ENCODE measurements around the gene WNT10A. TPM values are rescaled to one million over a fixed set of nuclear protein-coding genes. Genes with fewer than 3 reads are reported as not detected.

The WNT10A gene
- total and polyA plus RNA-seq, 10 of the 15 experiments (the other 5 are each of a cell fraction or from before 2014, with no cell fraction given), result 0.61 to 45.0 (median 6.9) TPM

DNA sequence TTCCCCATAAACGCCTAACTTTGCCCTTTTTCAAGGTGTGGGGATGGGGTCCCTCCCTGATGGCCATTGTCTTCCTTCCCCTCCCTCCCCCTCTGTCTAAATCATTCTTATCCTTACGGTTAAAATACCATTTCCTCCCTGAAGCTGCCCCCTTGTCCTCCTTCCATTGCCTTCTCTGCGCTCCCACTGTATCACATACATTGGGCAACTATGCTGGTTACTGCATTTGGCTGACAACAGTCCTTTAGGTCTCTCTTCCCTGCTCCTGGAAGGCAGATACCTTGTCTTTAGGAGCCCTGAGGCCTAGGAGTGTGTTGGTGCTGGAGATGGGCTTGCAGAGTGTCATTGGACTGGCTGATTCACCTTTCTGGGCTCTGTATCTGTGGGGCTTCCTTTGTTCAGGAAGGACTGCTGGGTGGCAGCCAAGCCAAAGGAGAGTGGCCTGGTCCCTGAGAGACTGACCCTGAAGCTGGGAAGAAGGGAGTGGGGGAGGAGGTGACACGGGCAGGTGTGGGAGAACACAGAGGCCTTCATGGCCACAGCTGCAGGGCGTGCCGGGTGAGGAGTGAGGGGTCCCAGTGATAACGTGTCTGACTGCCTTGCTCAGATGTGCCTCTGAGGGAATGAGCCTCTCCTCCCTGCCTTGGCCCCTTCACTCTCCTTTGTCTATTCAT lies 18.9 kb upstream of the WNT10A start:
- BruUV-seq (replicated peaks), result no TSS peak
- WGBS (ENCODE audit: insufficient coverage, insufficient replicate concordance, low lambda C conversion rate, missing lambda C conversion rate), result 64% methylated on average over 6 of the region's 7 CpGs
- intact Hi-C loops (cut with micrococcal nuclease; ENCODE audit: unreplicated experiment) (no loop called here), in situ Hi-C loops (cut with MboI) (no loop called here)
- H3K9me3 ChIP-seq (replicated peaks; ENCODE audit: control insufficient read depth, insufficient read depth, low read length), result no peaks in the 10 kb centered on the region
- H3K27me3 ChIP-seq (replicated peaks in 1 of 2; ENCODE audit: control insufficient read depth in 2 of 2, insufficient read depth in 2 of 2, low read length in 1 of 2), result peaks cover 17 to 24% of the 10 kb centered on the region in 2 experiments
- no peak overlapping the region for H3K4me3 ChIP-seq
- DNase-seq (ENCODE audit: low read depth, low spot score) (no peak), FAIRE-seq (no peak), ATAC-seq (0 out of 3 replicates have a peak, but pooled peaks have one; percentile 13)
- H3K79me2 ChIP-seq (ENCODE audit: control insufficient read depth, insufficient read depth, low read length), result no peaks in the 10 kb centered on the region
- no peak overlapping the region for H3K9ac ChIP-seq (ENCODE audit: control insufficient read depth, insufficient read depth, low read length)
- TF ChIP-seq FOXM1 (IDR thresholded peaks at IDR 0.05; ENCODE audit: low read depth, low read length) (no peak), TAF1 (IDR thresholded peaks at IDR 0.05; ENCODE audit: borderline replicate concordance, low read depth, low read length) (no peak), YY1 (IDR thresholded peaks at IDR 0.05; ENCODE audit: low read depth, low read length) (no peak), GATAD2B (conservative IDR thresholded peaks at IDR 0.05; ENCODE audit: low read depth) (no peak), STAT3 (IDR thresholded peaks at IDR 0.05; ENCODE audit: low read depth, low read length) (no peak), NR2F1 (conservative IDR thresholded peaks at IDR 0.05) (no peak), ESRRA (IDR thresholded peaks at IDR 0.05; ENCODE audit: low read length) (no peak), POLR2AphosphoS2 (IDR thresholded peaks at IDR 0.05; ENCODE audit: low read depth, low read length) (no peak), SP1 (IDR thresholded peaks at IDR 0.05; ENCODE audit: low read depth, low read length) (no peak), SMAD1 (IDR thresholded peaks at IDR 0.05; ENCODE audit: low read depth, partially characterized antibody) (no peak), SREBF2 (IDR thresholded peaks at IDR 0.05; ENCODE audit: low read length) (no peak), ASH2L (IDR thresholded peaks at IDR 0.05; ENCODE audit: borderline replicate concordance, low read depth) (no peak), MYB (IDR thresholded peaks at IDR 0.05; ENCODE audit: borderline replicate concordance, low read depth, low read length) (no peak)
- H3K36me3 ChIP-seq (ENCODE audit: control insufficient read depth in 2 of 2, insufficient read depth in 2 of 2, low read length in 1 of 2), result no peaks in the 10 kb centered on the region
- ChIA-PET POLR2A (no interaction called here), RAD21 (ENCODE audit: unreplicated experiment) (interaction anchor here (1.4 to 1.8 kb wide), 2 partner anchors 15 to 37 kb away, joined by 4 to 6 read pairs; no protein-coding TSS in a partner anchor), CTCF (interaction anchor here (1.3 kb wide), 1 partner anchor 298 kb away, joined by 3 read pairs; no protein-coding TSS in a partner anchor), SMC1A (ENCODE audit: uncharacterized antibody, unreplicated experiment) (no interaction called here)
- H2AFZ ChIP-seq (ENCODE audit: control insufficient read depth, low read depth, low read length), result no peak overlapping the region
- no peak overlapping the region for H3K27ac ChIP-seq (ENCODE audit: control insufficient read depth, insufficient read depth)
- H3K4me2 ChIP-seq (ENCODE audit: control insufficient read depth, insufficient read depth), result no peak overlapping the region
- no peaks in the 10 kb centered on the region for H4K20me1 ChIP-seq (ENCODE audit: control insufficient read depth, insufficient read depth)
- no peaks in the 10 kb centered on the region for H3K4me1 ChIP-seq (ENCODE audit: control insufficient read depth, insufficient read depth, low read length)

Measured in GM12878 (cell line).